GM18951 (cell line): ENCODE data around the gene TUBB1.
A peak's percentile ranks its signal among the peaks of the same experiment; 100 is the strongest.

ENCODE experiments used
- POLR2A ChIP-seq: IDR thresholded peaks from 4 replicates; pipeline ENCODE4 v1.6.1; 2011; ENCODE audit warnings: mild to moderate bottlenecking; ENCODE audit not compliant: insufficient read length, insufficient read depth; ENCODE audit errors: extremely low read depth
- in situ Hi-C: fragments of 300-500 bp; cut with MboI; formaldehyde crosslinking; loops from one replicate; pipeline ENCODE4 v1.12.0; 2022; ENCODE audit warnings: low sequenced_read_pairs, mixed read lengths, inconsistent platforms; ENCODE audit not compliant: unreplicated experiment

TUBB1 gene

GRCh38 chr20:59019217-59019616, at the start of gene TUBB1:
Gene TUBB1, plus strand, starts transcription at chr20:59019429. Its CDS starts 94 bp downstream, at chr20:59019523.
- TF ChIP-seq POLR2A: no peak
- in situ Hi-C loops: no loop called here

- TF ChIP-seq POLR2A: no peak
- in situ Hi-C loops: no loop called here
Observed at GRCh38 chr20:58969439-58969838, 49.8 kb upstream of the TUBB1 start.

- no peak for TF ChIP-seq POLR2A
- in situ Hi-C loops: no loop called here
Observed at GRCh38 chr20:58970146-58970545, 49.1 kb upstream of the TUBB1 start.

GRCh38 chr20:58971429-58971828, 47.8 kb upstream of the TUBB1 start:
- TF ChIP-seq POLR2A: no peak
- in situ Hi-C loops: no loop called here

- TF ChIP-seq POLR2A: no peak
- in situ Hi-C loops: no loop called here
Observed at GRCh38 chr20:58973179-58973578, 46.0 kb upstream of the TUBB1 start.

- TF ChIP-seq POLR2A: no peak
- in situ Hi-C loops: no loop called here
Observed at GRCh38 chr20:58973866-58974265, 45.4 kb upstream of the TUBB1 start.

GRCh38 chr20:58975353-58975752, 43.9 kb upstream of the TUBB1 start:
- in situ Hi-C loops: no loop called here
- TF ChIP-seq POLR2A: no peak

- TF ChIP-seq POLR2A: no peak
- in situ Hi-C loops: no loop called here
Observed at GRCh38 chr20:58976061-58976730, 43.0 kb upstream of the TUBB1 start.

GRCh38 chr20:58978351-58979190, 40.7 kb upstream of the TUBB1 start:
- in situ Hi-C loops: no loop called here
- no peak for TF ChIP-seq POLR2A

GRCh38 chr20:58980711-58981627, 38.3 kb upstream of the TUBB1 start, which contains the start of gene NELFCD:
Gene NELFCD, plus strand, starts transcription at chr20:58981256. Its CDS starts 54 bp downstream, at chr20:58981310.
- in situ Hi-C loops: loop anchor here (10.0 kb wide), 1 partner anchor 76 kb away; no protein-coding TSS in a partner anchor

GRCh38 chr20:58981628-58982364, 37.4 kb upstream of the TUBB1 start:
- no peak for TF ChIP-seq POLR2A
- in situ Hi-C loops: loop anchor here (10.0 kb wide), 1 partner anchor 77 kb away; no protein-coding TSS in a partner anchor

More at GRCh38 chr20:58980711-58981627, 38.3 kb upstream of the TUBB1 start, which contains the start of gene NELFCD:
- TF ChIP-seq POLR2A: peak; percentile 91

- no peak for TF ChIP-seq POLR2A
- in situ Hi-C loops: loop anchor here (10.0 kb wide), 1 partner anchor 78 kb away; no protein-coding TSS in a partner anchor
Observed at GRCh38 chr20:58982406-58983114, 36.7 kb upstream of the TUBB1 start.

GRCh38 chr20:58983115-58983468, 36.1 kb upstream of the TUBB1 start:
- in situ Hi-C loops: loop anchor here (10.0 kb wide), 1 partner anchor 78 kb away; no protein-coding TSS in a partner anchor
